ENCODE measurements around the gene APELA. TPM values are rescaled to one million over a fixed set of nuclear protein-coding genes. Genes with fewer than 3 reads are reported as not detected.
"Not testable (repeated sequence)": the region's sequence is repeated elsewhere in the genome, so short reads cannot be mapped to it uniquely, and the experiment has no call there.

The APELA gene
- total RNA-seq, 1 donor from 2014 or later, result not detected

DNA sequence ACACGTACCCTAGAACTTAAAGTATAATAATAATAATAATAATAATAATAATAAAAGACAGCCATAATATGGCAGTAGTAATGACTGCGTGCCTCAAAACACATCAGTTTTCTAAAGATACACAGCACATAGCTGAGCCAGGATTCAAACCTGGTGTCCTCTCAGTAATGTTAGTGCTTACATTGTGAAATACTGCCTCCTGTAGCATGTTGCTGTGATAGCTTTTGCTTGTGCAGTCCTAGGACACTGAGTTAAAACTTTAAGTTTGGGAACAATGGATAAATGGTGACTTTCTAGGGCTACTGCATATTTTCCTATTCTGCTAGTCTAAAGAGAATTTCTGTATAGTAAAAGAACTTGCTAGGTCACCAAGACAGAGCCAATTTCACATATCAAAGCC lies 36.5 kb downstream of the APELA start:
- intact Hi-C loops (cut with DNase I); DNase-seq (ENCODE audit: missing footprints); ATAC-seq: not testable (repeated sequence)

DNA sequence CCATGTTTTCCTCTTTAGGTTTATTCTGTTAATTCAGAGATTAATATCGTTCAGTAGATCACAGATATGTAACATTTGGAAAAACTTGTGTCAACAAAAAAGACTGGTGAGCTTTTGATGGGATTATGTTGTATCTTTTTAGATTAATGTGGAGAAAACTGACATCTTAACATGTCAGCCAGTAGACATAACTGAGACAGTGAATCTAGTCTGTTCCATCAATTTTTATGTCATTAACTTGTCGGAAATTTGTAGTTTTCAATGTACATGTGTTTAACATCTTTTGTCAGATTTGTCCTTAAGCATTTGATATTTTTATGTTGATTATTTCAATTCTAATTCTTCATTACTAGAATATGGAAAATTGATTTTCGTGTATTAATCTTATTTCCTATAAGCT lies 42.0 kb downstream of the APELA start:
- no peak for ATAC-seq
- no peak for DNase-seq (ENCODE audit: missing footprints)
- intact Hi-C loops (cut with DNase I), result no loop called here

DNA sequence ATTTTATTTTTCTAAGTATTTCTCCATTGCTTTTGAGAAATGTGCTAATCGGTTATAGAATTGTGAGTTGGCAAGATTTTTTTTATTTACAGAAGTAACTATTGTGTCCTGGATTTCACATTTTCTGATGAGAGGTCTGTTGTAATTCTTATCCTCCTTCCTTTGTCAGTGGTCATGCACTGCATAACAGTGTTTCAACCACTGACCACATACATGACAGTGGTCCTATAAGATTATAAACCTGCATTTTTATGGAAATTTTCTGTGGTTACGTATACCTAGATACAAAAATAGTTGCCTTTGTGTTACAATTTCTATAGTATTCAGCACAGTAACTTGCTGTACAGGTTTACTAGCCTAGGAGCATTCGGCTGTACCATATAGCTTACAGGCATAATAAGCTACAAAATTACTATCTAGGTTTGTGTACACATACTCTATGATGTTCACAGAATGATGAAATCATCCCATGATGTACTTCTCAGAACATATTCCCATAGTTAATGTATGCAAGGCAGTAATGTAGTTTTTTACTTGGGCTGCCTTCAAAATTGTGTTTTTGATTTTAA lies 47.8 kb downstream of the APELA start:
- DNase-seq (ENCODE audit: missing footprints) (no peak), ATAC-seq (no peak)
- intact Hi-C loops (cut with DNase I), result no loop called here

DNA sequence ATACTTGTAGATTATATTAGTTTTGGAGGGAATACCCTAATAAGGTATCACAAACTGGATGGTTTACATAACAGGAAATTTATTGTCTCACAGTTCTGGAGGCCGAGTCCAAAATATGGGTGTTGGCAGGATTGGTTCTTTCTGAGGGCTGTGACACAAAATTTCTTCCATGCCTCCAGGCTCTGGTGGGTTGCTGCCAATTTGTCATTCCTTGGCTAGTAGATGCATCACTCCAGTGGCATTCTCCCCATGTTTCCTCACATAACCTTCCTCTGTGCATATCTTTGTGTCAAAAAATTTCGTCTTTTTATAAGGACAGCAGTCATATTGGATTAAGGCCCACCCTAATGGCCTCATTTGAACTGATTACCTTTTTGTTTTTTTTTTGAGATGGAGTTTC lies 49.3 kb downstream of the APELA start:
- DNase-seq (ENCODE audit: missing footprints), result no peak
- intact Hi-C loops (cut with DNase I), result no loop called here
- ATAC-seq, result no peak

DNA sequence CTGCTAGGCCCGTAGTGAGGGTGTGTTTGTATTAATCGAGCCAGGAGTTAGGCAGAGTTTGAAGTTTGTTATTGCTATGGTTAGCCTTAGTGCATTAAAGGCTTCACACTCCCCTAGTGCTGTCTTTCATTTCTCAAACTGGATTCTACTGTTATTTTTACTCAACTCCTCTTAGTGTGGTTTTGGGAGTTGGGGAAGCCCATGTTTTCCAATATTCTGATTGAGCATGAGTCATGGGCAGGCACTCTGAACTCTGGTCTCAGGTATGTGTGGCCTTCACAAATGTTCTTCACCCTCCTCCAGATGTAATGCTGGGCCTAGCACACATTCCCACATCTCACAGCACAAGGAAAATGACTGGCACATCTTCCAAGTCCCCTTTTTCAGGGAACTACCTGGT lies 50.1 kb downstream of the APELA start:
- DNase-seq (ENCODE audit: missing footprints); ATAC-seq; intact Hi-C loops (cut with DNase I): not testable (repeated sequence)

DNA sequence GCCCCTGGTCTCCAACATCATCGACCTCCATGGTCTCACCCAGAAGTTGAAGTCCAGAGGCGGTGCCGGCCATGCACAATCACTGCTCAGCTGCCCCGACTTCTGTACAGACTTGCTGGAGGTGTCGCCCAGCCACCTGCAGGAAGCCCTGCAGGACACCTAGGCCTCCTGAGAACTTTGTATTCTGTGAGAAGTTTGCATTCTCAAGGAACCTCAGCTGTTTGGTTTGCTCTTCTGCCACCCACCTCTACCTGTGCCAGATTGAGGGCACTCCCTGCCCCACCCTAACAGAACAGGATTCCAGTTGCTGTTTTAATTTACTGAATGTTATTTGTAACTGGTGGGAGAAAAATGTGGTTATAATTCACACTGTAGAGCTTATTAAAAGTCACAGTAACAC lies 53.7 kb downstream of the APELA start:
- intact Hi-C loops (cut with DNase I), result no loop called here
- no peak for ATAC-seq
- no peak for DNase-seq (ENCODE audit: missing footprints)

DNA sequence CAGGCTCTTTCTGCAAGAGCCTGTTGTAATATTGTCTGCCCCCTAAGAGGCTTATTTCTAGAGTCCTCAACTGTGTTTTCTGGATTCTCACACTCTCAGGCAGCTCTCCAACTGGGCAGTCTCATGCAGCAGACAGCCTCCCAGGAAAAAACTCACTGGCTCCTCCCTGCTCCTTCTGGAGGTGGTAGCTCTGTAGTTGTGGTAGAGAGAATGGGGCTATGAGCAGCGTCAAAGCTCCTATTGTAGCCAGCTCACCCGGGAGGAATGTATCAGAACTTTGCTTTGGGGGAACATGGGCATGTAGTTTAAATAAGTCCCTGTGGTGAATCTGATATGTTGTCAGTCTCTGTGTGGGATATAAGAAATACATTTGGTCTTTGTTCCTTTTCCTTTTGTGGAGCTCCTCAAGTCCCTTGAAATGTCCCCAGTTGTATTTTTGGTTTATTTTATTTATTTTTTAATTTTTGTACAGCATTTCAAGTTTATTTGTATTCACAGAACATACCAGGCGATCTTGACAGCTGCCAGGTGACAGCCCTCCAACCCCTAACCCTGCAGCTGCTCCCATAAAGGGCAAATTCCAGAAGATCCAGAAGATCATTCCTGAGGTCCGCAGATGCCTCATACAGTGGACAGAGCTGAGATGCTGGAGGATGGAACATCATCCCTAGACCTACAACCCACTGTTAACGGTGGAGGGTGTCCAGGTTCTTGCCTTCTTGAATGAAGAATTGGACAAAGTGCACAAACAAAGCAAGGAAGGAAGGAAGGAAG lies 54.8 kb downstream of the APELA start:
- DNase-seq (ENCODE audit: missing footprints), result no peak

DNA sequence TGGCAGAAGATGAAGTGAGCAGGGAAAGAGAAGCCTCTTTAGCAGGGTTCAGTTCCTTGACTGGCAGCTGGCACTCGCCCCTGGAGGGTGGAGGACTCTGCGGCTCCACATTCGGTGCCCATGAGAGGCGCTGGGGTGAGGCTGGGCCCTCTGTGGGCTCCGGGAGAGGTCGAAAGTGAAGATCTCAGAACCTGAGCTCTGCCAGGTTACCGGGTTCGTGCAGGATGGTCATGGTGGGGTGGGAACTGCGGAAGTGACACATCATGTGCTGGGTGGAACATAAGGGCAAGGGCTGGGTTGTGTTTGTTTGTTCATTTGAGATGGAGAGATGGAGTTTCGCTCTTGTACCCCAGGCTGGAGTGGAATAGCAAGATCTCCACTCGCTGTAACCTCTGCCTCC lies 56.3 kb downstream of the APELA start:
- intact Hi-C loops (cut with DNase I), result no loop called here
- no peak for ATAC-seq
- no peak for DNase-seq (ENCODE audit: missing footprints)

More for the DNA sequence above, 54.8 kb downstream of the APELA start:
- no peak for ATAC-seq
- intact Hi-C loops (cut with DNase I), result no loop called here

DNA sequence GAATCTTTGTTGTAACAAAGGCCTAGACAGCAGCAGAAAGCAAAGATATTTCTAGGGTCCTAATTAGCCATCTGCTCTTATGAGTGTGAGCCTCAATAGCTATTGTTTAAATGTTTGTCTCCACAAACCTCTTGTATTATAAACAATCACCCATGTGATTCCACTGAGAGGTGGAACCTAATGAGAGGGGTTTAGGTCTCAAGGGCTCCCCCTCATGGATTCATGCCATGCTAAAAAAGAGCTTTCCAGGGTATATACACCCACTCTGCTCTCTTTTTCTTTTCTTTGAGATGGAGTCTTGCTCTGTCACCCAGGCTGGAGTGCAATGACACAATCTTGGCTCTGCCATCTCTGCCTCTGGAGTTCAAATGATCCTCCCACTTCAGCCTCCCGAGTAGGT lies 58.4 kb downstream of the APELA start:
- ATAC-seq, result no peak
- intact Hi-C loops (cut with DNase I), result no loop called here
- no peak for DNase-seq (ENCODE audit: missing footprints)

DNA sequence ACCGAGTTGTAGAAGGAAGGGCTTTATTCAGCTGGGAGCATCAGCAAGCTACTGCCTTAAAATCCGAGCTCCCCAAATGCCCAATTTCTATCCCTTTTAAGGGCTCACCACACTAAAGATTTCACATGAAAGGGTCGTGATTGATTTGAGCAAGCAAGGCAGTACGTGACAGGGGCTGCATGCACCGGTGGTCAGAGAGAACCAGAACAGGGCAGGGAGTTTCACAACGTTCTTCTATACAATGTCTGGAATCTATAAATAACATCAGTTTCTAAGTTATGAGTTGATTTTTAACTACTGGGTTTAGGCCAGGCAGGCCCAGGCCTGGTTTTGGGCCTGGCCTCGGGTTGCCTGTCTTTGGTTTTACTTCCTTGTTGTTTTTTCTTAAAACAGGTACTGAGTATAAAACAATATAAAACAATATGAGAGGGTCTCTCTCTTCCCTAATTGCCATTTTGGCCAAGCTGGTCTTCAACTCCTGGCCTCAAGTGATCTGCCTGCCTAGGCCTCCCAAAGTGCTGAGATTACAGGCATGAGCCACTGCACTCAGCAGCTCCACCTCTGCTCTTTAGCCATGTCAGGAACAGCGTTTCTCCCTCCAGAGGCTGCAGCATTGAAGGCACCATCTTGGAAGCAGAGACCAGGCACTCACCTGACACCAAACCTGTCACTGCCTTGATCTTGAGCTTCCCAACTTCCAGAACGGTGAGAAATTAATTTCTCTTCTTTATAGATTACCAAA lies 59.1 kb downstream of the APELA start:
- DNase-seq (ENCODE audit: missing footprints); ATAC-seq; intact Hi-C loops (cut with DNase I): not testable (repeated sequence)

DNA sequence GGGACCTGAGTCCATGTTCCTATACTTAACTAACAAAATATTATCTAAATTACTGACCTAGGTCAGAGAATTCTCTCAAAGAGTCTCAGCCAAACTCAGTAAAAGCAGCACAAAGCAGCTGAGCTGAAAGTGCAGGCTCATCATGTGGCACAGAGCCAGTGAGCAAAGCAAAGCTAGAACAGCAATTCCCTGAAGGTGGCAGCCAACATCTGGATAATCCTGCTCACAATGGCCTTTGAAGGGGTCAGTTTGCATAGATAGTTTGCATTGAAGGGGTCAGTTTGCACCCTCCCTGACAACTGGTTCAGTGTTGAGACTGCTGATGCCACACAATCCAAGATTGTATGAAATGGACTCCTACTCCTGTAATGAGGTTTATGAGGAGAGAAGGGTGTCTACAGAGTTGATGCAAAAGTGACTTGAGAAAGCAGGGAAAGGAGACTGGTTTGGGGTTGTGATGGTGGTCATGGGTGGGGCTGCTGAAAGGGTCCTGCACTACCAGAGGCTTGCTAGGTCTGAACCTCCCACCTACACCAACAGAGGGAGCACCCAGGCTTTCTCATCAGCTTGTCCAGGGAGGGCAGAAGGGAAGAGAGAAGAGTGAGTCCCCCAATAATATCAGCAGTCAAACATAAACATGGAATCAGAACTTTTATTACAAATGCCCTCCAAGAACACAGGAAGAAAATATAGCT lies 60.7 kb downstream of the APELA start:
- DNase-seq (ENCODE audit: missing footprints), result no peak
- intact Hi-C loops (cut with DNase I), result no loop called here
- ATAC-seq, result no peak

DNA sequence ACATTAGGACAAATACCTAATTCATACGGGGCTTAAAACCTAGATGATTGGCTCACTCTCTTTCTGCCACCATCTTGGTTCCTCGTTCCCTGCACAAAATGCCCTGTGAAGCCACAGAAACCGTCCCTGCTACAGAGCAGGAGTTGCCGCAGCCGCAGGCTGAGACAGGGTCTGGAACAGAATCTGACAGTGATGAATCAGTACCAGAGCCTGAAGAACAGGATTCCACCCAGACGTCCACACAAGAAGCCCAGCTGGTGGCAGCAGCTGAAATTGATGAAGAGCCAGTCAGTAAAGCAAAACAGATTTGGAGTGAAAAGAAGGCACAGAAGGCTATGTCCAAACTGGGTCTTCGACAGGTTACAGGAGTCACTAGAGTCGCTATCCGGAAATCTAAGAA lies 66.2 kb downstream of the APELA start:
- DNase-seq (ENCODE audit: missing footprints), result no peak
- intact Hi-C loops (cut with DNase I), result no loop called here
- ATAC-seq, result no peak

DNA sequence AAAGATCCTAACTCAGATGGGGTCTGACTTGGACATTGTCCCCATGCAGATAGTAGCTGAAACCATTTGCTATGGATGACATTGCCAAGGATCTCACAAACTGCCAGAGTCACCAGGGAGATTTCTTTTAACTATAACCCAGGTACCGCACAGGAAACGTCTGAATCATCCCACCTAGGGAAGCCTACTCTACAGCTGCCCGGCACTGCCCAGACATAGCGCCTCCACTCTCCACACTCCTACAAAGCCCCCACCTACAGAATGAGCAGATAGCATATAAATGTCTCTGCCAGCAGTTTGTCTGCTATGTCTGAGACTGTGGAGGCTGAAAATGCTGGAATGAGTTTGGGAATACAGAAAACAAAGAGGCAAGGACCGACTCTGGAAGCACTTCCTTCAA lies 68.2 kb downstream of the APELA start:
- intact Hi-C loops (cut with DNase I), result no loop called here
- ATAC-seq, result no peak
- DNase-seq (ENCODE audit: missing footprints), result no peak

DNA sequence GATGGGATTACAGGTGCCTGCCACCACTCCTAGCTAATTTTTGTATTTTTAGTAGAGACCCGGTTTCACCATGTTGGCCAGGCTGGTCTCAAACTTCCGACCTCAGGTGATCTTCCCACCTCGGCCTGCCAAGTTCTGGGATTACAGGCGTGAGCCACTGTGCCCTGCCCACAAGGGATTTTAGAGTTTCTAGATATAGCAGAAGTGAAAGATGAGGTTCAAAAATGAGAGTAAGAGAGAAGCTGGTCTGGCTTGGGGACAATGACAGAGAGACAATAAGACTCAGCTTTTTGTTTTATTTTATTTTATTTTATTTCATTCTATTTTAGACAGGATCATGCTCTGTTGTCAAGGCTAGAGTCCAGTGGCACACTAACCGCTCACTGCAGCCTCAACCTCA lies 69.8 kb downstream of the APELA start:
- DNase-seq (ENCODE audit: missing footprints) (no peak), ATAC-seq (no peak)
- intact Hi-C loops (cut with DNase I), result no loop called here

Other genes starting within 250 kb of the APELA start
- not detected for gene SMIM31, start 123.0 kb upstream of the APELA start, total RNA-seq
- 2.2 TPM for gene TRIM61, start 100.5 kb downstream of the APELA start, total RNA-seq
- gene TRIM60, start 154.8 kb downstream of the APELA start, total RNA-seq, result not detected
- not detected for gene TRIM75, start 176.7 kb downstream of the APELA start, total RNA-seq
- 14.9 TPM for gene TMEM192, start 235.7 kb downstream of the APELA start, total RNA-seq

Measured in Right ventricle myocardium inferior (tissue), 1 donor.